CD4-positive, alpha-beta T cell (primary cell): ENCODE results near the gene REPIN1. TPM values are rescaled to one million over a fixed set of nuclear protein-coding genes. Genes with fewer than 3 reads are reported as not detected.

ENCODE experiments used
- ATAC-seq: fragments of 200-7000 bp; cut with Tn5 transposase; one replicate; pipeline ENCODE4 v1.10.0; 2022; ENCODE audit warnings: mild to moderate bottlenecking; ENCODE audit not compliant: poor library complexity
- CTCF ChIA-PET: fragments of 350-600 bp; sonication (Branson Sonifier 250); formaldehyde crosslinking; loops from one replicate; lab custom pipeline; 2021; ENCODE audit warnings: antibody characterized with exemption, inconsistent platforms; lab: Charles Lee
- POLR2A ChIA-PET: fragments of 350-600 bp; sonication (Branson Sonifier 250); formaldehyde crosslinking; loops from one replicate; lab custom pipeline; 2021; ENCODE audit warnings: antibody characterized with exemption, inconsistent platforms; lab: Charles Lee
- DNase-seq, 14 experiments: peaks; one replicate each; pipeline ENCODE4 v3.0.0-alpha.2; 2013 to 2020; ENCODE audit warnings: mixed read lengths in 2 of 14
- H3K27ac ChIP-seq, 2 donors: one replicate each; pipeline versions ENCODE4 v1.5.1 to v1.7.0; 2013; ENCODE audit warnings: low read length in 2 of 2, low read depth in 1 of 2, mild to moderate bottlenecking in 1 of 2
- H3K27me3 ChIP-seq, 2 experiments: 1 replicate in 1 of 2; 2 replicates in 1 of 2; pipeline versions ENCODE4 v1.6.1 to v1.7.0; 2013; ENCODE audit warnings: low read length in 2 of 2, control low read depth in 1 of 2, mild to moderate bottlenecking in 1 of 2, moderate library complexity in 1 of 2; ENCODE audit not compliant: insufficient read depth in 2 of 2, control insufficient read depth in 1 of 2
- H3K36me3 ChIP-seq: one replicate; pipeline ENCODE4 v1.6.1; 2013; ENCODE audit warnings: low read length, control low read depth; ENCODE audit not compliant: insufficient read depth
- H3K4me1 ChIP-seq: one replicate; pipeline ENCODE4 v1.6.1; 2013; ENCODE audit warnings: low read length, control low read depth; ENCODE audit not compliant: insufficient read depth
- H3K4me3 ChIP-seq: one replicate; pipeline ENCODE4 v1.5.1; 2013; ENCODE audit warnings: mild to moderate bottlenecking, low read length, moderate library complexity
- H3K9me3 ChIP-seq, 2 experiments: 1 replicate in 1 of 2; 2 replicates in 1 of 2; pipeline versions ENCODE4 v1.6.1 to v1.7.0; 2013; ENCODE audit warnings: low read length in 2 of 2, mild to moderate bottlenecking in 2 of 2, control low read depth in 1 of 2, moderate library complexity in 1 of 2; ENCODE audit not compliant: control insufficient read depth in 1 of 2, insufficient read depth in 1 of 2
- H3K27ac Mint-ChIP-seq: one replicate; pipeline ENCODE4 v1.8.0; 2020; ENCODE audit warnings: mixed read lengths
- H3K27me3 Mint-ChIP-seq: one replicate; pipeline ENCODE4 v1.8.0; 2021; ENCODE audit warnings: mixed read lengths
- H3K36me3 Mint-ChIP-seq: one replicate; pipeline ENCODE4 v1.8.0; 2021; ENCODE audit warnings: low read depth, mixed read lengths
- H3K4me1 Mint-ChIP-seq: one replicate; pipeline ENCODE4 v1.8.0; 2021; ENCODE audit warnings: low read depth, mixed read lengths
- H3K4me3 Mint-ChIP-seq: one replicate; pipeline ENCODE4 v1.8.0; 2020; ENCODE audit warnings: mild to moderate bottlenecking, mixed read lengths
- H3K9me3 Mint-ChIP-seq: one replicate; pipeline ENCODE4 v1.8.0; 2020; ENCODE audit warnings: mixed read lengths
- CTCF ChIP-seq: fragments of 200-600 bp; IDR thresholded peaks from one replicate; pipeline ENCODE4 v1.8.0; 2022; ENCODE audit warnings: antibody characterized with exemption, mild to moderate bottlenecking
- intact Hi-C, 2 experiments: fragments of 100-400 bp; cut with DNase I in 1 of 2; cut with micrococcal nuclease in 1 of 2; formaldehyde crosslinking; loops; one replicate each; pipeline versions ENCODE4 v1.15.1 to v1.9.0; 2023 to 2025; cut with DNase I, micrococcal nuclease
- total RNA-seq, 174 experiments: library from RNA in 2 of 174; stranded (reverse) in 2 of 174; gene quantifications; one replicate each; pipeline ENCODE4 v1.2.3 and lab custom pipeline; 2021 to 2026

REPIN1 gene
- total RNA-seq, 2 experiments from 2014 or later: 58.2 to 59.8 TPM

GRCh38 chr7:150390205-150390604, 21.6 kb downstream of the REPIN1 start:
- H3K4me1 ChIP-seq: no peaks in the 10 kb centered on the region
- peaks cover 3% of the 10 kb centered on the region for H3K36me3 ChIP-seq
- DNase-seq (no peak), ATAC-seq (no peak)
- H3K9me3 Mint-ChIP-seq: no peaks in the 10 kb centered on the region
- intact Hi-C loops: no loop called here
- ChIA-PET POLR2A (no interaction called here), CTCF (no interaction called here)
- H3K36me3 Mint-ChIP-seq: no peaks in the 10 kb centered on the region
- H3K9me3 ChIP-seq: no peaks in the 10 kb centered on the region
- H3K27me3 Mint-ChIP-seq: no peaks in the 10 kb centered on the region
- TF ChIP-seq CTCF: no peak
- no peak overlapping the region for H3K27ac ChIP-seq
- no peaks in the 10 kb centered on the region for H3K27me3 ChIP-seq
- H3K4me3 ChIP-seq: no peak overlapping the region
- no peak overlapping the region for H3K4me3 Mint-ChIP-seq
- H3K27ac Mint-ChIP-seq: no peak overlapping the region
- H3K4me1 Mint-ChIP-seq: peaks cover 10% of the 10 kb centered on the region

- H3K36me3 Mint-ChIP-seq: peaks cover 5% of the 10 kb centered on the region
- no peaks in the 10 kb centered on the region for H3K9me3 Mint-ChIP-seq
- intact Hi-C loops: no loop called here
- H3K9me3 ChIP-seq: no peaks in the 10 kb centered on the region
- POLR2A ChIA-PET: no interaction called here
- H3K27ac Mint-ChIP-seq: no peak overlapping the region
- TF ChIP-seq CTCF: no peak
- no peaks in the 10 kb centered on the region for H3K27me3 ChIP-seq
- H3K36me3 ChIP-seq: peaks cover 11% of the 10 kb centered on the region
- peaks cover 14% of the 10 kb centered on the region for H3K4me1 Mint-ChIP-seq
- DNase-seq (no peak), ATAC-seq (no peak)
- no peaks in the 10 kb centered on the region for H3K27me3 Mint-ChIP-seq
- H3K4me3 ChIP-seq: no peak overlapping the region
- peaks cover 7% of the 10 kb centered on the region for H3K4me1 ChIP-seq
- no peak overlapping the region for H3K4me3 Mint-ChIP-seq
- H3K27ac ChIP-seq: no peak overlapping the region
- CTCF ChIA-PET: interaction anchor here (1.0 kb wide), 1 partner anchor 9 kb away, joined by 3 read pairs; no protein-coding TSS in a partner anchor
These were observed 24.7 kb downstream of the REPIN1 start for GRCh38 chr7:150393325-150393724.

- Mint-ChIP-seq H3K27me3 (no peaks in the 10 kb centered on the region), H3K4me1 (peaks cover 14% of the 10 kb centered on the region), H3K36me3 (peaks cover 5% of the 10 kb centered on the region), H3K4me3 (no peak overlapping the region), H3K27ac (no peak overlapping the region), H3K9me3 (no peaks in the 10 kb centered on the region)
- DNase-seq (no peak), ATAC-seq (no peak)
- ChIA-PET POLR2A (no interaction called here), CTCF (no interaction called here)
- intact Hi-C loops: no loop called here
- H3K27ac ChIP-seq: no peak overlapping the region
- no peaks in the 10 kb centered on the region for H3K9me3 ChIP-seq
- TF ChIP-seq CTCF: no peak
- no peak overlapping the region for H3K4me3 ChIP-seq
- no peaks in the 10 kb centered on the region for H3K27me3 ChIP-seq
- peaks cover 10% of the 10 kb centered on the region for H3K36me3 ChIP-seq
- peaks cover 7% of the 10 kb centered on the region for H3K4me1 ChIP-seq
These were observed 27.8 kb downstream of the REPIN1 start for GRCh38 chr7:150396426-150396825.
